Stimulated activated CD4-positive, alpha-beta T cell treated with anti-CD3 and anti-CD28 coated beads, Interleukin-4, amount 100 ng/mL, for 48 hours (primary cell): ENCODE measurements around the gene AFAP1.

Experiments
- DNase-seq, 2 donors: peaks; one replicate each; pipeline ENCODE4 v3.0.0-alpha.2; 2020; ENCODE audit warnings: low read depth in 2 of 2

AFAP1 gene

GRCh38 chr4:7910952-7911578, 28.6 kb downstream of the AFAP1 start:
- DNase-seq, result no peak

GRCh38 chr4:7910263-7910896, 29.3 kb downstream of the AFAP1 start:
- no peak for DNase-seq

GRCh38 chr4:7909463-7910262, 30.0 kb downstream of the AFAP1 start:
- DNase-seq, result no peak

GRCh38 chr4:7908668-7909067, 31.0 kb downstream of the AFAP1 start:
- DNase-seq, result no peak

GRCh38 chr4:7907142-7907541, 32.5 kb downstream of the AFAP1 start:
- DNase-seq, result no peak

- no peak for DNase-seq
Observed at GRCh38 chr4:7906171-7906701, 33.4 kb downstream of the AFAP1 start.

GRCh38 chr4:7904952-7905915, 34.4 kb downstream of the AFAP1 start:
- DNase-seq, result no peak

- no peak for DNase-seq
Observed at GRCh38 chr4:7903791-7904516, 35.7 kb downstream of the AFAP1 start.

- DNase-seq, result no peak
Observed at GRCh38 chr4:7902826-7903225, 36.8 kb downstream of the AFAP1 start.

GRCh38 chr4:7902101-7902553, 37.5 kb downstream of the AFAP1 start:
- DNase-seq, result no peak

GRCh38 chr4:7901311-7901885, 38.3 kb downstream of the AFAP1 start:
- no peak for DNase-seq

- no peak for DNase-seq
Observed at GRCh38 chr4:7900334-7900909, 39.2 kb downstream of the AFAP1 start.

GRCh38 chr4:7899184-7899869, 40.3 kb downstream of the AFAP1 start:
- DNase-seq, result no peak

GRCh38 chr4:7898385-7898784, 41.3 kb downstream of the AFAP1 start:
- DNase-seq, result no peak

GRCh38 chr4:7897811-7898210, 41.9 kb downstream of the AFAP1 start:
- DNase-seq, result no peak

- DNase-seq, result no peak
Observed at GRCh38 chr4:7894677-7895181, 44.9 kb downstream of the AFAP1 start.

GRCh38 chr4:7894098-7894676, 45.5 kb downstream of the AFAP1 start:
- DNase-seq, result no peak

GRCh38 chr4:7893539-7893938, 46.1 kb downstream of the AFAP1 start:
- no peak for DNase-seq
